Mammary epithelial cell (primary cell): ENCODE data around the gene HLA-DOB.

Experiments used
- EZH2 ChIP-seq: IDR thresholded peaks from 2 replicates; pipeline ENCODE4 v1.6.1; 2012; ENCODE audit warnings: low read length, inconsistent platforms, borderline replicate concordance
- TF ChIP-seq, protein P1 (sequence below), 2 donors: IDR thresholded peaks in 1 of 2; conservative IDR thresholded peaks in 1 of 2; 2 replicates each; pipeline ENCODE4 v1.5.1; 2011 to 2012; ENCODE audit warnings: inconsistent platforms in 2 of 2, low read length in 2 of 2, mild to moderate bottlenecking in 2 of 2, control low read depth in 1 of 2, low read depth in 1 of 2; ENCODE audit not compliant: insufficient read depth in 1 of 2; ENCODE audit errors: extremely low read depth in 1 of 2

- TF ChIP-seq, protein P1, sequence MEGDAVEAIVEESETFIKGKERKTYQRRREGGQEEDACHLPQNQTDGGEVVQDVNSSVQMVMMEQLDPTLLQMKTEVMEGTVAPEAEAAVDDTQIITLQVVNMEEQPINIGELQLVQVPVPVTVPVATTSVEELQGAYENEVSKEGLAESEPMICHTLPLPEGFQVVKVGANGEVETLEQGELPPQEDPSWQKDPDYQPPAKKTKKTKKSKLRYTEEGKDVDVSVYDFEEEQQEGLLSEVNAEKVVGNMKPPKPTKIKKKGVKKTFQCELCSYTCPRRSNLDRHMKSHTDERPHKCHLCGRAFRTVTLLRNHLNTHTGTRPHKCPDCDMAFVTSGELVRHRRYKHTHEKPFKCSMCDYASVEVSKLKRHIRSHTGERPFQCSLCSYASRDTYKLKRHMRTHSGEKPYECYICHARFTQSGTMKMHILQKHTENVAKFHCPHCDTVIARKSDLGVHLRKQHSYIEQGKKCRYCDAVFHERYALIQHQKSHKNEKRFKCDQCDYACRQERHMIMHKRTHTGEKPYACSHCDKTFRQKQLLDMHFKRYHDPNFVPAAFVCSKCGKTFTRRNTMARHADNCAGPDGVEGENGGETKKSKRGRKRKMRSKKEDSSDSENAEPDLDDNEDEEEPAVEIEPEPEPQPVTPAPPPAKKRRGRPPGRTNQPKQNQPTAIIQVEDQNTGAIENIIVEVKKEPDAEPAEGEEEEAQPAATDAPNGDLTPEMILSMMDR (conservative IDR thresholded peaks at IDR 0.05 in 1 of 2, IDR thresholded peaks at IDR 0.05 in 1 of 2; ENCODE audit: extremely low read depth in 1 of 2, insufficient read depth in 1 of 2, low read depth in 1 of 2, low read length in 2 of 2) = no peak
- TF ChIP-seq EZH2 = no peak
These were observed at the start of gene HLA-DOB for GRCh38 chr6:32816746-32817204.
